ENCODE measurements around the gene ZDHHC5. TPM values are rescaled to one million over a fixed set of nuclear protein-coding genes. Genes with fewer than 3 reads are reported as not detected.

Gene ZDHHC5, protein sequence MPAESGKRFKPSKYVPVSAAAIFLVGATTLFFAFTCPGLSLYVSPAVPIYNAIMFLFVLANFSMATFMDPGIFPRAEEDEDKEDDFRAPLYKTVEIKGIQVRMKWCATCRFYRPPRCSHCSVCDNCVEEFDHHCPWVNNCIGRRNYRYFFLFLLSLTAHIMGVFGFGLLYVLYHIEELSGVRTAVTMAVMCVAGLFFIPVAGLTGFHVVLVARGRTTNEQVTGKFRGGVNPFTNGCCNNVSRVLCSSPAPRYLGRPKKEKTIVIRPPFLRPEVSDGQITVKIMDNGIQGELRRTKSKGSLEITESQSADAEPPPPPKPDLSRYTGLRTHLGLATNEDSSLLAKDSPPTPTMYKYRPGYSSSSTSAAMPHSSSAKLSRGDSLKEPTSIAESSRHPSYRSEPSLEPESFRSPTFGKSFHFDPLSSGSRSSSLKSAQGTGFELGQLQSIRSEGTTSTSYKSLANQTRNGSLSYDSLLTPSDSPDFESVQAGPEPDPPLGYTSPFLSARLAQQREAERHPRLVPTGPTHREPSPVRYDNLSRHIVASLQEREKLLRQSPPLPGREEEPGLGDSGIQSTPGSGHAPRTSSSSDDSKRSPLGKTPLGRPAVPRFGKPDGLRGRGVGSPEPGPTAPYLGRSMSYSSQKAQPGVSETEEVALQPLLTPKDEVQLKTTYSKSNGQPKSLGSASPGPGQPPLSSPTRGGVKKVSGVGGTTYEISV
- total RNA-seq, result 10 to 100 TPM; 76.3 to 78.4 TPM

DNA sequence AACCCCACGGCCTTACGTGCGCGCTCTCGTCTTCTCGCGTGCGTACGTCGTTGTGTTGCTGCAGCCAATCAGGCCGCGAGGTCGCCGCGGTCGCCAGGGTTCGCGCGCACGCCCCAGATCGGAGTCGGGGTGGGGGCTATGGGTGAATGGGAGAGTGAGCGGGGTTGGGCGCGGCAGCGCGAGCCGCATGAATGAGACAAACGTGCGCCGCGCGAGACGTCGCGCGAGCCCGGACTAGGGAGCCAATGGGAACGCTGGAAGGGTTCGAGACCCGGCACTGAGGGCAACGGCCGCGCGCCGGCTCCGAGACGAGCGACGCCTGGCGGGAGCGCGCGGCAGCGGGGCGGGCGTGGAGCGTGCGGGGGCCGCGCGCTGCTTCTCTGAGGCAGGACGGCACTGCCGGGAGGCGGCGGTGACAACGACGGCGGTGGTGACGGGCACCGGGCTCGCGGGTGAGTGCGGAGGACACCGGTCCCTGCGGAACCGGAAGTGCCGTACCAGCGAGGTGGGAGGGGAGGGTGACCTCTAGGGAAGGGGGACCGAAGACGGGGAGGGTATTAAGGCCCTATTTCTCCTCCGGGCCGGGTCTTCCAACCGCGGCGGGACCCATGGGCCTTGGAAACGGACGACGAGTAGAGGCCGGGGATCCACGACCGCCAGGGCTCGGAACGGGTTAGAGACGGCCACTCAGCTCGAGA lies at the start of gene ZDHHC5:
Gene ZDHHC5 (plus strand): TSS at position 379 of the 698 bp plus-strand sequence. CDS start 4,977 bp downstream, outside the sequence.
- Mint-ChIP-seq H3K9me3 (no peaks in the 10 kb centered on the region), H3K4me1 (peaks cover 35% of the 10 kb centered on the region), H3K4me3 (peak within 1 kb of the TSS; percentile 98), H3K36me3 (peaks cover 10% of the 10 kb centered on the region), H3K27ac (peak within 1 kb of the TSS; percentile 96), H3K27me3 (no peaks in the 10 kb centered on the region)
- ATAC-seq (ENCODE audit: low read depth) (peak; percentile 90), DNase-seq (peak; percentile 99)
- POLR2A ChIA-PET, result interaction anchor here (0.5 to 2.9 kb wide), 7 partner anchors 10 to 132 kb away, joined by 3 to 15 read pairs (median 5); partner anchors contain the start of genes CLP1 and SELENOH

DNA sequence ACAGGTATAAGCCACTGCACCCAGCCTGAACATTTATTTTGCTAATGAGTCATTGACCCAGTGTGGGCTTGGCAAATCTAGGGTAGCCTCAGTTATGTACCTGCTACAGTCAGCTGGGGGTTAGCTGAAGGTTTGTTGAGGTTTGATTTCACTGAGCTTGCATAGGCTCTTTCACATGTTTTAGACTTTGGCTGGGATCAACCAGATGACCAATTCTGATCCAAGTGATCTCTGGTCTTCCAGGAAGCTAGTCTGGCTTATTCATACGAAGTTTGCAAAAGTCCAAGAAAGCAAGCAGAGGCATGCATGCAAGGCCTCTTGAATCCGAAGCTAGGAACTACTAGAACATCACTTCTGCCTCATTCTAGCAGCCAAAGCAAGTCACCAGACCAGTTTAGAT lies 49.5 kb upstream of the ZDHHC5 start:
- ATAC-seq (ENCODE audit: low read depth) (no peak), DNase-seq (no peak)
- Mint-ChIP-seq H3K4me3 (no peak overlapping the region), H3K27me3 (peaks cover 8% of the 10 kb centered on the region), H3K27ac (no peak overlapping the region), H3K36me3 (no peaks in the 10 kb centered on the region), H3K9me3 (peaks cover 8% of the 10 kb centered on the region), H3K4me1 (no peaks in the 10 kb centered on the region)
- POLR2A ChIA-PET, result no interaction called here

DNA sequence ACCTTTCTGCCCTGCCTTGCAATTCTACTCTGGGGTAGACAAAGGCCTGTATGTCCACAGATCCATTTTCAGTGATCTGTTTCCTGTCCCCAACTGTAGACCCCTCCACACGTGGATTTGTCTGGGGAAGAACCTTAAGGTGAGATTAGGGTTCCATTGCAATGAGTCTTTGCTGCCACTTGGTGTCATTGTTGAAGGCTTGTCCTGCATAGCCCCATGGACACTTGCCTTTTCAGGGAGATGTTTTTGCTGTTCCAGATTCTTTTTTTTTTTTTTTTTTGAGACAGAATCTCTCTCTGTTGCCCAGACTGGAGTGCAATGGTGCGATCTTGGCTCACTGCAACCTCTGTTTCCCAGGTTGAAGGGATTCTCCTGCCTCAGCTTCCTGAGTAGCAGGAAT lies 48.6 kb upstream of the ZDHHC5 start:
- POLR2A ChIA-PET, result no interaction called here
- Mint-ChIP-seq H3K4me3 (no peak overlapping the region), H3K9me3 (peaks cover 8% of the 10 kb centered on the region), H3K27ac (no peak overlapping the region), H3K4me1 (no peaks in the 10 kb centered on the region), H3K36me3 (no peaks in the 10 kb centered on the region), H3K27me3 (peaks cover 8% of the 10 kb centered on the region)
- DNase-seq (no peak), ATAC-seq (ENCODE audit: low read depth) (no peak)

DNA sequence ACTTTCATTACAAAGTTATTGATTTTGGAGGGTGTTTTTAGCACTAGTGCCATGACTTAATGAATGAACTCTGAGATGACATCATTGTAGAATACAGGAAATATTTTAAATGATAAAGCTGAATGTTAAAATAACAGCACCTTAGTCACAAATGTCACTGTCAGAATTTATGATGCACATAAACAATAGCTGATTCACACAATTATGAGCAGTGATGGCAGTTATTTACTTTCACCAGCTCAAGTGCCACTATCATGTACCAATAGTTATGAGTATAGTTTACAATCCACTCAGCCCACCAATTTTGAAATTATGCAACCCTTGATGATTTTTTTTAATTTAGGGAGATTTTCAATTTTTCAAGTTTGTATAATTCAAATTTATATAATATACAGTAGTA lies 47.4 kb upstream of the ZDHHC5 start:
- Mint-ChIP-seq H3K9me3 (peaks cover 8% of the 10 kb centered on the region), H3K27me3 (peaks cover 8% of the 10 kb centered on the region), H3K4me1 (no peaks in the 10 kb centered on the region), H3K36me3 (no peaks in the 10 kb centered on the region), H3K27ac (no peak overlapping the region), H3K4me3 (no peak overlapping the region)
- DNase-seq, result no peak
- POLR2A ChIA-PET, result no interaction called here
- ATAC-seq (ENCODE audit: low read depth), result no peak

DNA sequence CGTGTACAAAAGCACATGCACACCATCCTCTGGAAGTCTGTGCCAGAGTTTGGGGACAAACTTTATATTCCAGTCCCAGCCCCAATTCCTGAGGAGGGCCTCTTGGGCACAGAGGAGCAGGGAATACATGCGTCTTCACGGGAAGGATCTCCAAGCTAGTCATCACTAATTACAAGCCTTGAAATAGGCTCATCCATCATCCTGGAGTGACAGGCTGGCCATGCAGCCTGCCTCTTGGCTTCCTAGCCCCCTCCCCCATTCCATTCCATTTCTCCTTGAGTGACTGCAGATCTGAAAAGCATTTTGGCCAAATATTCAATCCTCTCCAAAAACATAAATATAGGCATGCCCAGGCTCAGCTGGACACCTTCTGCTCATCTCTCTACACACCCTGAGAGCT lies 45.7 kb upstream of the ZDHHC5 start:
- H3K4me1 Mint-ChIP-seq, result no peaks in the 10 kb centered on the region
- no peaks in the 10 kb centered on the region for H3K36me3 Mint-ChIP-seq
- no peak overlapping the region for H3K27ac Mint-ChIP-seq
- POLR2A ChIA-PET, result no interaction called here
- peaks cover 8% of the 10 kb centered on the region for H3K9me3 Mint-ChIP-seq
- peaks cover 4% of the 10 kb centered on the region for H3K27me3 Mint-ChIP-seq
- no peak overlapping the region for H3K4me3 Mint-ChIP-seq
- DNase-seq, result no peak
- no peak for ATAC-seq (ENCODE audit: low read depth)

DNA sequence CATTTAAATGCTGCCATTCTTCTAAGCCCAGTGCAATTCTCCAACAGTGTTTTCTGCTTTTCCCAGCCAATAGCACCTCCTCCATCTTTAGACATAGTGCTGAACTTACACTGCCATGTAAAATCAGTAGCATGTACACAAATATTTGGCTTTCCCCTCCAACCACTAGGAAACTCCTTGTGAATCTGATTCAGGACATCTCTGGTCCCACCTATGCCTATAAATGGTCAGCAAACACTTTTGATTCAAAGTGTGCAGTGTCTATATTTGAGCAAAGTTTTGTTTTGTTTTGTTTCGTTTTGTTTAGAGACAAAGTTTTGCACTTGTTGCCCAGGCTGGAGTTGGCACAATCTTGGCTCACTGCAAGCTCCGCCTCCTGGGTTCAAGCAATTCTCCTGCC lies 43.0 kb upstream of the ZDHHC5 start:
- Mint-ChIP-seq H3K27ac (no peak overlapping the region), H3K36me3 (no peaks in the 10 kb centered on the region), H3K9me3 (peaks cover 5% of the 10 kb centered on the region), H3K4me3 (no peak overlapping the region), H3K27me3 (peaks cover 7% of the 10 kb centered on the region), H3K4me1 (peaks cover 2% of the 10 kb centered on the region)
- ATAC-seq (ENCODE audit: low read depth) (no peak), DNase-seq (no peak)
- POLR2A ChIA-PET, result no interaction called here

DNA sequence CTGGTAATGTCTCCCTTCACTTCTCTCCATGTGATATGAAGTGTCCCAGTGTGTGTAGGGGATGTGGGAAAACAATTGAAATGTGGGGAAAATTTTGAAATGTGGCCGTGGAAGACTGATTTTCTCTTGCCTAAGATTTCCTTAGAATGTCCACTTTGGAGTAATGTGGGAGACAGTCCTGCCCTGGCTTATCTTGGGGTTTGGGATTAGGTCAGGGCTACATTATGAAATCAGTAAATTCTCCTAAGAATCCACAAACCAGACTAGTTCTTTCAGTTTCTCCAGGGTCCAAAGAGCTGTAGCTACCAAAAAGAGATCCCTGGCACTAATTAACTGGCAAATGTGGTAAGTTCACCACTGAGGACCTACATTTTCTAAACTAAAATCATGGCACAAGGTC lies 41.0 kb upstream of the ZDHHC5 start:
- no peak overlapping the region for H3K4me3 Mint-ChIP-seq
- POLR2A ChIA-PET, result no interaction called here
- no peak overlapping the region for H3K27ac Mint-ChIP-seq
- peaks cover 2% of the 10 kb centered on the region for H3K4me1 Mint-ChIP-seq
- H3K9me3 Mint-ChIP-seq, result peaks cover 3% of the 10 kb centered on the region
- H3K36me3 Mint-ChIP-seq, result no peaks in the 10 kb centered on the region
- ATAC-seq (ENCODE audit: low read depth), result no peak
- DNase-seq, result no peak
- H3K27me3 Mint-ChIP-seq, result peaks cover 14% of the 10 kb centered on the region

DNA sequence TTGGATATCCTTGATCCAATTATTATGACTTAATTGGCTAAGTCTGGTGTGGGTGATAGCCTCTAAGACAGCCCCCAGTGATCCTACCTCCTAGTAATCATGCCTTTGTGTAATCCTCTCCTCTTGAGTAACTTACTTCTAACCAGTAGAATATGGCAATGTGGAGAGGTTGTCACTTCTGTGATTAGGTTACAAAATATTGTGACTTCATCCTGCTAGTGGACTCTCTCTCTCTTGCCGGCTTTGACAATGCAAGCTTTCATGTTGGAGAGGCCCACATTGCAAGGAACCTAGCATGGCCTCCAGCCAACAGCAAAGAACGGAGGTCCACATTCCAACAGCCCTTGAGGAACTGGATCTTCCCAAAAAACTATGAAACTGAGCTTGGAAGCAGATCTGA lies 37.7 kb upstream of the ZDHHC5 start:
- no peaks in the 10 kb centered on the region for H3K36me3 Mint-ChIP-seq
- POLR2A ChIA-PET, result no interaction called here
- peaks cover 2% of the 10 kb centered on the region for H3K4me1 Mint-ChIP-seq
- H3K27ac Mint-ChIP-seq, result no peak overlapping the region
- no peak overlapping the region for H3K4me3 Mint-ChIP-seq
- ATAC-seq (ENCODE audit: low read depth) (no peak), DNase-seq (no peak)
- peaks cover 29% of the 10 kb centered on the region for H3K27me3 Mint-ChIP-seq
- H3K9me3 Mint-ChIP-seq, result no peaks in the 10 kb centered on the region

DNA sequence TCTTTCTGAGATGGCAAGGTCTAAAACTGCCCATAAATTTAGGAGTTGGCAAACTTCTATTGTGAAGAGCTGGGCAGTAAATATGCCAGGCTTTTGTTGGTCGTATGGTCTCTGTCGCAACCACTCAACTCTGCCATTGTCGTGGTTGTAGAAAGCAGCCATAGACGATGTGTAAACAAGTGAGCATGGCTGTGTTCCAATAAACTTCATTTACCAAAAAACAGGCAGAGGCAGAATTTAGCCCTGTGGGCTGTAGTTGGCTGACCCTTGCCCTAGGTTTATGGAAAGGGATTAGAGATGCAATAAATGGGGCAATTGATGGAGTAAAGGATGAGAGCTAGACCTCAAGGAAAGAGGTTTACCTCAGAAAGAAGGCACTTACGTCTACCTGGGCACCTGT lies 35.8 kb upstream of the ZDHHC5 start:
- no peaks in the 10 kb centered on the region for H3K36me3 Mint-ChIP-seq
- no peak for ATAC-seq (ENCODE audit: low read depth)
- H3K4me3 Mint-ChIP-seq, result no peak overlapping the region
- POLR2A ChIA-PET, result no interaction called here
- H3K27ac Mint-ChIP-seq, result no peak overlapping the region
- no peak for DNase-seq
- H3K4me1 Mint-ChIP-seq, result peaks cover 3% of the 10 kb centered on the region
- no peaks in the 10 kb centered on the region for H3K9me3 Mint-ChIP-seq
- peaks cover 36% of the 10 kb centered on the region for H3K27me3 Mint-ChIP-seq

DNA sequence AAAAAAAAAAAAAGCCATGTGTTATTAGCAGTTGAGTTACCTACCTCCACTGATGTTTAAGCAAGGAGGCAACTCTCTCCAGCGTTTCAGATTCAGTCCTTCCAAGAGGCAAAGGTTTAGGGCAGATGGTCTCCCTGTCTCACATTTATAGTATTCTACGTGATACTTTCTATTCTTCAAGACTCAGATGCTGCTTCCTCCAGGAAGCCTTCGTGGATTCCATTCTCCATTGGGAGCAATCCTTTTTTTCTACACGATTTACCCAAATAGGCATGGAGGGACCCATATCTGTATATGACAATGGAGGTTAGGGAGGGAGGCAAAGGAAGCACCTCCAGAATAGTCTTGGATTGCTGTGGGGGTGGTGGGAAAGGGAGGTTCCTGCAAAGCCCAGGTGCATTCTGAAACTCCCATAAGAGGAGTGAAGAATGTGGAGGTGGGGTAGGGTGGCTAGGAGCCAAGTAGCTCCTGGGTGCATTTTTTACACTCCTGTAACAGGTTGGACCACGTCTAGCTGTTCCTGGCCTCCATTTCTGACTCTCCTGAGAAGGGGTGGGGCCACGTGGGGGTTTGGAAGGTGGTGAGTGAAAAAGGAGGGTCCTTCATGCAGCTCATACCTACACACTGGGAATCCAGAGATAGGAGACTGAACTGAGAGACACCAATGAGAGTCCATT lies 34.4 kb upstream of the ZDHHC5 start:
- Mint-ChIP-seq H3K9me3 (no peaks in the 10 kb centered on the region), H3K4me1 (peaks cover 9% of the 10 kb centered on the region), H3K4me3 (no peak overlapping the region), H3K36me3 (no peaks in the 10 kb centered on the region), H3K27me3 (peaks cover 42% of the 10 kb centered on the region), H3K27ac (no peak overlapping the region)
- DNase-seq, result no peak
- POLR2A ChIA-PET, result no interaction called here
- ATAC-seq (ENCODE audit: low read depth), result no peak

DNA sequence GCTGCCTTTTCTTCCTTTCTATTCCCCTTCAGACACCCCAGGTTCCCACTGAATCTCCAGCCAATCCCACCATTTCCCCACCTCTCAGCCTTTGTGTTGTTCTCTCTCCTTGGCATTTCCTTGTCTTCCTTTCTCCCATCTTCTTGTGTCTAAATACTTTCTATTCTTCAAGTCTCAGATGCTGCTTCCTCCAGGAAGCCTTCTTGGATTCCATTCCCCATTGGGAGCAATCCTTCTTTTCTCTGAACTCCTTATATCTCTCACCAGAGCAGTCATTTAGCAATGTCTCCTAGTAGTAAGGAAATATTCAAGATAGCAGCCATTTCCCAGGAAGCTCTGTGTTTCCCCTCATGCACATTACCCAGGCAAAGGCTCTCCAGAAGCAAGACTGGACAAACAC lies 33.6 kb upstream of the ZDHHC5 start:
- no peaks in the 10 kb centered on the region for H3K9me3 Mint-ChIP-seq

DNA sequence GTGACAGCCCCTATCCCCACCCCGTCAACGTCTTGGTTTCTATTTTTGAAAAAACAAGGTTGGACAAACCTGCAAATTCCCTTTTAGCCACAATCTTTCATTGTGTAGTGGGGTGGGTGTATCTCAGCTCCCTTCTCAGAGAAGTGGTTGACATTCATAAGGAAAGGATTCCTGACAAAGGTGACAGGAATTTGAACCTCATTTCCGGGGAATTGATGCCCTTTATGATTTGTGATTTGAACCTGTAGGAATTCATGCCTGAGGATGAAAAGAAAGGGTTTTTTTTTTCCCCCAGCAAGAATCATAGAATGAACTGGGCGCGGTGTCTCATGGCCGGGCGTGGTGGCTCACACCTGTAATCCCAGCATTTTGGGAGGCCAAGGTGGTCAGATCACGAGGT lies 32.7 kb upstream of the ZDHHC5 start:
- H3K27ac Mint-ChIP-seq, result no peak overlapping the region
- H3K4me3 Mint-ChIP-seq, result no peak overlapping the region
- DNase-seq, result no peak
- ATAC-seq (ENCODE audit: low read depth), result no peak
- H3K9me3 Mint-ChIP-seq, result no peaks in the 10 kb centered on the region
- H3K4me1 Mint-ChIP-seq, result peaks cover 13% of the 10 kb centered on the region
- POLR2A ChIA-PET, result no interaction called here
- peaks cover 39% of the 10 kb centered on the region for H3K27me3 Mint-ChIP-seq
- H3K36me3 Mint-ChIP-seq, result no peaks in the 10 kb centered on the region

More for the DNA sequence above, 33.6 kb upstream of the ZDHHC5 start:
- Mint-ChIP-seq H3K4me1 (peaks cover 13% of the 10 kb centered on the region), H3K4me3 (no peak overlapping the region), H3K27me3 (peaks cover 39% of the 10 kb centered on the region), H3K36me3 (no peaks in the 10 kb centered on the region), H3K27ac (no peak overlapping the region)
- no peak for DNase-seq
- ATAC-seq (ENCODE audit: low read depth), result no peak
- POLR2A ChIA-PET, result no interaction called here

DNA sequence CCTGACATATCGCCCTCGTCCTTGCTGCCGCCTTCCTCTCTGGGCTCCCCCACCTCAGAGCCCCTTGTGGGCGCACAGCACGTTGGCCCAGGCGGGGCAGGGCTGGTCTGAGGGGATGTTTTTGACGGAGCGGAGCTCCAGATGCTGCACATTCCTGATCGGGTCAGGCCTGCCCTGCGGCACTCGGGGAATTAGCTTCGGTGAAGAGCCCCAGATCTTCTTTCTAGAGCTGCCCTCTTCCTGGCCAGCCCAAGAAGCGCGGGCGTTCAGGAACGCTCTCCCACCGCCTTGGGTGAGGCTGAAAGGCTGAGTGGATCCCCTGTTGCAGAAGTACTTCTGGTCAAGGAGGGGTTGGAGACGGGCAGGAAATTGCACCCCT lies 30.3 kb upstream of the ZDHHC5 start:
- Mint-ChIP-seq H3K36me3 (no peaks in the 10 kb centered on the region), H3K27ac (peak overlapping the region; percentile 88), H3K4me3 (peak overlapping the region; percentile 99), H3K4me1 (peaks cover 19% of the 10 kb centered on the region), H3K9me3 (no peaks in the 10 kb centered on the region), H3K27me3 (peaks cover 28% of the 10 kb centered on the region)
- DNase-seq (no peak), ATAC-seq (ENCODE audit: low read depth) (no peak)
- POLR2A ChIA-PET, result interaction anchor here (1.8 kb wide), 1 partner anchor 70 kb away, joined by 5 read pairs; the partner anchor contains the start of gene UBE2L6
